H1 (cell line): ENCODE measurements around the gene OCIAD1. TPM values are rescaled to one million over a fixed set of nuclear protein-coding genes. Genes with fewer than 3 reads are reported as not detected.

Experiments
- CTCF ChIA-PET: fragments of 300-600 bp; sonication (Branson Sonifier 250); formaldehyde crosslinking; loops from one replicate; lab custom pipeline; 2021; ENCODE audit not compliant: partially characterized antibody; lab: Charles Lee
- POLR2A ChIA-PET: fragments of 300-600 bp; sonication (Branson Sonifier 250); formaldehyde crosslinking; loops from one replicate; lab custom pipeline; 2021; ENCODE audit warnings: inconsistent platforms; ENCODE audit not compliant: partially characterized antibody; lab: Charles Lee
- DNase-seq, 2 experiments: peaks; one replicate each; pipeline versions ENCODE4 v3.0.0 to v3.0.0-alpha.2; 2010 to 2022; ENCODE audit warnings: low spot score in 2 of 2, low read depth in 1 of 2, mixed read lengths in 1 of 2
- FAIRE-seq: peaks from 2 replicates; lab custom pipeline; 2011; peaks lifted over from hg19 to GRCh38; lab: Jason Lieb, UNC
- H2AFZ ChIP-seq: 2 replicates; pipeline ENCODE4 v1.8.1; 2012; ENCODE audit warnings: low read length, inconsistent platforms
- H2AK5ac ChIP-seq: 2 replicates; pipeline ENCODE4 v1.6.1; 2013; ENCODE audit warnings: low read depth, low read length
- H2BK120ac ChIP-seq: replicated peaks from 2 replicates; pipeline ENCODE3; 2013; ENCODE audit warnings: low read depth, low read length, inconsistent platforms
- H2BK12ac ChIP-seq: 2 replicates; pipeline ENCODE4 v1.6.1; 2013; ENCODE audit warnings: low read depth, low read length
- H2BK15ac ChIP-seq: 2 replicates; pipeline ENCODE4 v1.6.1; 2013; ENCODE audit warnings: low read length
- H2BK20ac ChIP-seq: 2 replicates; pipeline ENCODE4 v1.6.1; 2013; ENCODE audit warnings: low read length
- H2BK5ac ChIP-seq: 2 replicates; pipeline ENCODE4 v1.6.1; 2013; ENCODE audit warnings: low read depth, low read length
- H3K14ac ChIP-seq: 2 replicates; pipeline ENCODE4 v1.6.1; 2013; ENCODE audit warnings: inconsistent platforms; ENCODE audit not compliant: insufficient read length
- H3K18ac ChIP-seq: 2 replicates; pipeline ENCODE4 v1.6.1; 2013; ENCODE audit warnings: low read length; ENCODE audit errors: extremely low read depth
- H3K23ac ChIP-seq: 2 replicates; pipeline ENCODE4 v1.6.1; 2013; ENCODE audit warnings: inconsistent platforms; ENCODE audit not compliant: insufficient read length
- H3K23me2 ChIP-seq: 2 replicates; pipeline ENCODE4 v1.6.1; 2013; ENCODE audit warnings: low read depth, low read length
- H3K27ac ChIP-seq: 2 replicates; pipeline ENCODE4 v1.6.1; 2011; ENCODE audit warnings: low read depth, low read length, inconsistent platforms
- H3K27me3 ChIP-seq, 4 experiments: replicated peaks in 1 of 4; 1 replicate in 1 of 4; 2 replicates in 3 of 4; pipeline versions ENCODE4 v1.6.1 to v1.8.1; 2011 to 2013; ENCODE audit warnings: low read length in 3 of 4, mild to moderate bottlenecking in 3 of 4, inconsistent platforms in 2 of 4, mixed read lengths in 2 of 4, moderate library complexity in 1 of 4; ENCODE audit not compliant: control insufficient read depth in 3 of 4, insufficient read depth in 3 of 4; ENCODE audit errors: extremely low read depth in 1 of 4
- H3K36me3 ChIP-seq, 4 experiments: 2 replicates each; pipeline versions ENCODE4 v1.6.1 to v1.8.1; 2011 to 2013; ENCODE audit warnings: mild to moderate bottlenecking in 4 of 4, low read length in 3 of 4, moderate library complexity in 2 of 4, control low read depth in 1 of 4, inconsistent platforms in 1 of 4; ENCODE audit not compliant: insufficient read depth in 4 of 4, control insufficient read depth in 2 of 4
- H3K4ac ChIP-seq: replicated peaks from 2 replicates; pipeline ENCODE3; 2013; ENCODE audit warnings: low read length, low read depth, mixed read lengths, inconsistent platforms; ENCODE audit not compliant: insufficient read length
- H3K4me1 ChIP-seq, 4 experiments: replicated peaks in 1 of 4; 1 replicate in 1 of 4; 2 replicates in 3 of 4; pipeline versions ENCODE4 v1.6.1 to v1.8.1; 2011 to 2013; ENCODE audit warnings: low read length in 3 of 4, inconsistent platforms in 2 of 4, mixed read lengths in 1 of 4; ENCODE audit not compliant: insufficient read depth in 4 of 4, control insufficient read depth in 3 of 4
- H3K4me2 ChIP-seq, 2 experiments: 2 replicates each; pipeline versions ENCODE4 v1.6.1 to v1.8.1; 2011 to 2013; ENCODE audit warnings: low read depth in 2 of 2, low read length in 2 of 2, control low read depth in 1 of 2, inconsistent platforms in 1 of 2, mild to moderate bottlenecking in 1 of 2; ENCODE audit not compliant: insufficient read depth in 1 of 2
- H3K4me3 ChIP-seq, 4 experiments: fragments of 200-600, 300-600 bp in 1 of 4; sonication (generic), shearing (Covaris generic), sonication (Bioruptor Twin) in 1 of 4; 2 replicates each; pipeline versions ENCODE4 v1.5.1 to v1.8.1; 2011 to 2016; ENCODE audit warnings: low read length in 4 of 4, low read depth in 3 of 4, control low read depth in 2 of 4, inconsistent platforms in 2 of 4, mild to moderate bottlenecking in 2 of 4, mixed read lengths in 1 of 4, moderate library complexity in 1 of 4; ENCODE audit not compliant: insufficient read depth in 2 of 4; ENCODE audit errors: extremely low read depth in 1 of 4
- H3K56ac ChIP-seq: replicated peaks from 2 replicates; pipeline ENCODE3; 2013; ENCODE audit warnings: low read depth, mild to moderate bottlenecking, mixed read lengths, low read length, inconsistent platforms; ENCODE audit not compliant: insufficient read length
- H3K79me1 ChIP-seq: 2 replicates; pipeline ENCODE4 v1.6.1; 2013; ENCODE audit warnings: low read depth, low read length, control low read depth
- H3K79me2 ChIP-seq, 2 experiments: 2 replicates each; pipeline versions ENCODE4 v1.6.1 to v1.8.1; 2012 to 2013; ENCODE audit warnings: low read length in 2 of 2, mild to moderate bottlenecking in 2 of 2, inconsistent platforms in 1 of 2; ENCODE audit not compliant: insufficient read depth in 2 of 2, control insufficient read depth in 1 of 2
- H3K9ac ChIP-seq, 4 experiments: replicated peaks in 1 of 4; 1 replicate in 1 of 4; 2 replicates in 3 of 4; pipeline versions ENCODE4 v1.6.1 to v1.8.1; 2011 to 2013; ENCODE audit warnings: low read depth in 3 of 4, low read length in 3 of 4, control low read depth in 2 of 4, mild to moderate bottlenecking in 2 of 4, moderate library complexity in 2 of 4, inconsistent platforms in 1 of 4; ENCODE audit errors: extremely low read depth in 1 of 4
- H3K9me3 ChIP-seq, 2 experiments: 2 replicates each; pipeline versions ENCODE4 v1.6.1 to v1.8.1; 2012 to 2013; ENCODE audit warnings: mild to moderate bottlenecking in 2 of 2, moderate library complexity in 2 of 2, control low read depth in 1 of 2, inconsistent platforms in 1 of 2, low read depth in 1 of 2, low read length in 1 of 2, mixed read lengths in 1 of 2; ENCODE audit not compliant: insufficient read depth in 2 of 2
- H4K20me1 ChIP-seq, 2 experiments: replicated peaks in 1 of 2; 2 replicates each; pipeline versions ENCODE3 to v1.8.1; 2011 to 2013; ENCODE audit warnings: inconsistent platforms in 2 of 2, low read length in 2 of 2, mild to moderate bottlenecking in 1 of 2; ENCODE audit not compliant: insufficient read depth in 2 of 2, control insufficient read depth in 1 of 2
- H4K5ac ChIP-seq: 2 replicates; pipeline ENCODE4 v1.6.1; 2013; ENCODE audit warnings: low read length, low read depth, mixed read lengths, inconsistent platforms; ENCODE audit not compliant: insufficient read length
- H4K8ac ChIP-seq: 2 replicates; pipeline ENCODE4 v1.8.0; 2013; ENCODE audit warnings: mild to moderate bottlenecking, moderate library complexity, low read length, inconsistent platforms; ENCODE audit not compliant: insufficient read depth; ENCODE audit errors: extremely low read depth
- H4K91ac ChIP-seq: replicated peaks from 2 replicates; pipeline ENCODE3; 2013; ENCODE audit warnings: low read length, mixed read lengths, inconsistent platforms; ENCODE audit not compliant: insufficient read length
- BACH1 ChIP-seq: IDR thresholded peaks from 2 replicates; pipeline ENCODE4 v1.6.1; 2012; ENCODE audit warnings: low read length, improper control_type of control experiment
- CEBPB ChIP-seq: IDR thresholded peaks from 2 replicates; pipeline ENCODE4 v1.6.1; 2012; ENCODE audit warnings: low read depth, low read length
- PHF8 ChIP-seq: fragments of 200-600 bp; sonication (generic); conservative IDR thresholded peaks from 2 replicates; pipeline ENCODE4 v1.7.1; 2012; ENCODE audit warnings: low read depth, mild to moderate bottlenecking, inconsistent platforms, low read length, moderate library complexity
- POLR2A ChIP-seq, 2 experiments: IDR thresholded peaks; 1 replicate in 1 of 2; 2 replicates in 1 of 2; pipeline ENCODE4 v1.6.1; 2011; ENCODE audit warnings: low read depth in 2 of 2, low read length in 2 of 2, mild to moderate bottlenecking in 2 of 2; ENCODE audit errors: control extremely low read depth in 1 of 2
- YY1 ChIP-seq: IDR thresholded peaks from 2 replicates; pipeline ENCODE4 v1.6.1; 2011; ENCODE audit warnings: low read depth, mild to moderate bottlenecking, low read length
- polyA plus RNA-seq, 7 experiments: library from polyadenylated mRNA; depleted of rRNA in 3 of 7; stranded (reverse) in 5 of 7; unstranded in 2 of 7; fragments of >200 nt in 5 of 7; fragments of 200-250 nt in 2 of 7; gene quantifications; 1 replicate in 5 of 7; 2 replicates in 1 of 7; 4 replicates in 1 of 7; pipeline versions ENCODE4 v1.2.1 to v1.2.3, GENCODE V29; 2011 to 2013; ENCODE audit warnings: missing spikeins in 2 of 7, mixed read lengths in 2 of 7
- total RNA-seq: library from RNA; stranded (reverse); fragmentation: NEBNext Ultra II Directional; extraction: Animal tissue kit (Norgen Biotek cat#: 25700); gene quantifications from 2 replicates; pipeline ENCODE4 v1.2.1, GENCODE V29; 2021
- TF ChIP-seq, protein P1 (sequence below): IDR thresholded peaks from 2 replicates; pipeline ENCODE4 v1.6.1; 2012; ENCODE audit warnings: inconsistent platforms

Gene OCIAD1
- total and polyA plus RNA-seq, 2 of the 8 experiments (the other 6 are each of a cell fraction or from before 2014, with no cell fraction given), result 79.9 to 163 TPM

DNA sequence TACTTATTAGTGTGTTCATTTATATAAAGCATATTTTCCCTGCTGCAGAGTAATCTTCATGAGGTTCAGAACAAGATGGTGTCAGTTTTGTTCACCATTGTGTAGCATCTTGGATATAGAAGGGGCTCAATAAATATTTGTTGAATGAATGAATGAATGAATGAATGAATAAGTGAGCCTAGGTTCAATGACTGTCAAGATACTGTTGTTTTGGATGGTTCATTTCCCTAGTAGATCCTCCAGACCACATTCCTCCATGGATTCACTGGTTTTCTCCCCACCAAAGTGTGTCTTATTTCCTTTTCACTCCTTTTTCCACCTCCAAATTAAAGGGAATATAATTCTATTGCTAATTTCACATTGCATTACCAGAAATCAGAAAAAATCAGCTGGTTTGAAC lies 77.8 kb downstream of the OCIAD1 start:
- H3K14ac ChIP-seq, result no peak overlapping the region
- H3K4me2 ChIP-seq, result no peak overlapping the region
- no peak overlapping the region for H4K8ac ChIP-seq

More for the DNA sequence above, 77.8 kb downstream of the OCIAD1 start:
- Histone ChIP-seq H4K5ac (no peak overlapping the region), H2BK20ac (no peak overlapping the region), H3K79me2 (no peaks in the 10 kb centered on the region; a peak in 1 of 4 replicates), H2AK5ac (no peak overlapping the region), H3K23ac (no peak overlapping the region), H3K9ac (no peak overlapping the region), H2BK120ac (no peak overlapping the region), H2BK5ac (no peak overlapping the region), H3K9me3 (no peaks in the 10 kb centered on the region), H3K23me2 (peaks cover 8% of the 10 kb centered on the region), H3K4me3 (no peak overlapping the region), H3K4ac (no peak overlapping the region), H3K27ac (no peak overlapping the region), H4K20me1 (peaks cover 0 to 1% of the 10 kb centered on the region in 2 experiments), H3K4me1 (peaks cover 0 to 9% (median 4%) of the 10 kb centered on the region in 4 experiments; a peak in 6 of 7 replicates), H2BK15ac (no peak overlapping the region), H4K91ac (no peak overlapping the region), H2BK12ac (no peak overlapping the region), H3K27me3 (no peaks in the 10 kb centered on the region), H2AFZ (no peak overlapping the region), H3K56ac (no peak overlapping the region), H3K36me3 (peaks cover 0 to 5% (median under 1%) of the 10 kb centered on the region in 4 experiments; a peak in 4 of 8 replicates), H3K18ac (no peak overlapping the region)
- POLR2A ChIA-PET, result no interaction called here
- no peak for FAIRE-seq
- CTCF ChIA-PET, result no interaction called here
- no peak for DNase-seq
- TF ChIP-seq PHF8, result no peak
- TF ChIP-seq YY1, result no peak
- no peak for TF ChIP-seq BACH1
- TF ChIP-seq, protein P1, sequence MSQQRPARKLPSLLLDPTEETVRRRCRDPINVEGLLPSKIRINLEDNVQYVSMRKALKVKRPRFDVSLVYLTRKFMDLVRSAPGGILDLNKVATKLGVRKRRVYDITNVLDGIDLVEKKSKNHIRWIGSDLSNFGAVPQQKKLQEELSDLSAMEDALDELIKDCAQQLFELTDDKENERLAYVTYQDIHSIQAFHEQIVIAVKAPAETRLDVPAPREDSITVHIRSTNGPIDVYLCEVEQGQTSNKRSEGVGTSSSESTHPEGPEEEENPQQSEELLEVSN, result no peak
- TF ChIP-seq POLR2A (IDR thresholded peaks at IDR 0.05; ENCODE audit: control extremely low read depth in 1 of 2, low read depth in 2 of 2, low read length in 2 of 2), result no peak
- TF ChIP-seq CEBPB, result no peak
- TF ChIP-seq, all 59 proteins: peak for 0
- H3K79me1 ChIP-seq, result no peaks in the 10 kb centered on the region
